CD4-positive, alpha-beta T cell treated with Interleukin-17A for 1 hour (primary cell): ENCODE measurements around the gene MTMR12.
"Not testable (repeated sequence)": the region's sequence is repeated elsewhere in the genome, so short reads cannot be mapped to it uniquely, and the experiment has no call there.

Source experiments
- DNase-seq: peaks from one replicate; pipeline ENCODE4 v3.0.0-alpha.2; 2020

MTMR12 gene

GRCh38 chr5:32295966-32296772 is 16.6 kb downstream of the MTMR12 start:
- DNase-seq = not testable (repeated sequence)

DNA sequence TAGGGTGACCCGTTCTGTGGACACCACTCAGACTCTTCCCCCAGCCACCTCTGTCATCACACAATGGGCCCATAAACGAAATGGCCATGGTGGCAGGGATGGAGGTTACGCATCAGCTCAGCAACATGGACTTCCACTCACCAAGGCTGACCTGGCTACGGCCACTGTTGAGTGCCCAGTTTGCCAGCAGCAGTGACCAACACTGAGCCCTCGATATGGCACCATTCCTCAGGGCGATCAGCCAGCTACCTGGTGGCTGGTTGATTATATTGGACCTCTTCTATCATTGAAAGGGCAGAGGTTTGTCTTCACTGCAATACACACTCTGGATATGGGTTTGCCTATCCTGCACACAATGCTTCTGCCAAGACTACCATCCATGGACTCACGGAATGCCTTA is 21.1 kb downstream of the MTMR12 start:
- DNase-seq = no peak

GRCh38 chr5:32290922-32291321 is 21.8 kb downstream of the MTMR12 start:
- DNase-seq = no peak

GRCh38 chr5:32290501-32290900 is 22.2 kb downstream of the MTMR12 start:
- not testable (repeated sequence) for DNase-seq

- not testable (repeated sequence) for DNase-seq
Measured at GRCh38 chr5:32289986-32290385, 22.8 kb downstream of the MTMR12 start.

GRCh38 chr5:32288135-32288534 is 24.6 kb downstream of the MTMR12 start:
- DNase-seq = not testable (repeated sequence)

- not testable (repeated sequence) for DNase-seq
Measured at GRCh38 chr5:32287525-32287924, 25.2 kb downstream of the MTMR12 start.

DNA sequence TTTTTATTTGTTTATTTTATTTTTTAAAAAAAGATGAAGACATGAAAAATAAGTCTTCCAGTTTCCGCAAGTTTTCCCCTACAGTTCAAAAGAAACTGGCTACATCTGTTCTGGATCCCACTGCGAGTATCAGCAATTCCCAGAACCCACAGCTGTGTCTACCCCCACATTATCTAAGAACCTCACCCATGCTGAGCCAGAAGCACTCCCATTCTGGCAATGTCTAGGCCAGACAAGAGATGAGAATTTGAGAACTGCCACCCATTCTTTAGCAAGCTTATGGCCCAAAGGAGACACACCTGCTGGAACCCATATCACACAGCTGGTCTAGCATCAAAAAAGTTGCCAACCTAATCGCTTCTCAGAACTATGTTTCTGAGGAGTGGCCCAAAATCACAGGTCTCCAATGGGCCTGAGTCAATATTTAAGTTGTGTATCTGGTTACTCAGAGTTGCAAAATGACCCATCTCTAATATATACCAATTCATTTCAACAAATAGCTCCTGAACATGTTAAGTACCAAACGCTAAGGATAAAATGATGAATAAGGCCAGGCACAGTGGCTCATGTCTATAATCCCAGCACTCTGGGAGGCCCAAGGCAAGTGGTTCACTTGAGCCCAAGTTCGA is 27.1 kb downstream of the MTMR12 start:
- no peak for DNase-seq

DNA sequence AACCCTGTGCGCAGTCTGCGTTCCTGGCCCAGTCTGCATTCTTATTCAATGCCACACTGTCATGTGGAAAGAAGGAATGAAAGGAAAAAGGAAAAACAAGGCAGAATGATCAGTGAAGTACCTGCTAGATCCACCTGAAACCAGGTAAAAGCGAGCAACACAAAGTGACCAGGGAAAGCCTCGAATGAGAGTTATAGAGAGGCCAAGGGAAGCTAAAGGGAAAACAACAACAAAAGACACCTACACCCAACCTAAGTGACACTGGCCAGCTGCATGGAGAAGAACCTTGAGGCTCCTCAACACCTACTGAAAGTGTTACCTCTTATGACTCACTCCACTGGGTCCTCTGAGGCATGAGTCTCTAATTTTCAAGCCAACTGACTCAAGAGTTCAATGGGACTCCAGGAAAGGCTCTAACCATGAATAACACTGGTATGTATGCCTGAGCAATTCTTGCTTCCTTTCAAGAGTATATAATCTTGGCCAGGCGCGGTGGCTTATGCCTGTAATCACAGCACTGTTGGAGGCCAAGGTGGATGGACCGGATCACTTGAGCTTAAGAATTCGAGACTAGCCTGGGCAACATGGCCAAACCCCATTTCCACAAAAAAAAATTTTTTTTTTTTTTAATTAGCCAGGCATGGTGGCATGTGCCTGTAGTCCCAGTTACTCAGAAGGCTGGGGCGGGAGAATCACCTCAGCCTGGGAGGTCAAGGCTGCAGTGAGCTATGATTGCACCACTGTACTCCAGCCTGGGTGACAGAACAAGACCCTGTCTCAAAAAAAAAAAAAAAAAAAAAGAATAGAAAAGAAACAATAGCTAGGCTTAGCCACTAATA is 29.0 kb downstream of the MTMR12 start:
- DNase-seq = no peak

DNA sequence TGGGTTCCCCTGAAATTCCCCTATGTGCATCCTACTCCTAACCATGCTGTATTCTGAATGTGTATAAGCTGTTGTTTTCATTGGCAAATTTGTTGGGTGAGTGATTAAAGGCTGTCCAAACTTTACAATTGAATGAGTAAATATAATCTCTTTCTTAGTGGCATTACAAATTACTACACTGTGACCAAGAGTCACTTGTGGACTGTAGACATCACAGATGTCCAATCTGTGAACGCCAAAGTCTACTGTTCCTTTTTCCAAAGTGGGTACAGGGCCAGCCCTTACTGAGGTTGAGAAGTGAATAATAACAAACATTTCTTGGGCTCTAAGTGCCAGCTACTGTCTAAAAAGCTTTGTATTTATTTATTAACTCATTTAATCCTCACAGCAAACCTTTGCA is 29.7 kb downstream of the MTMR12 start:
- no peak for DNase-seq

DNA sequence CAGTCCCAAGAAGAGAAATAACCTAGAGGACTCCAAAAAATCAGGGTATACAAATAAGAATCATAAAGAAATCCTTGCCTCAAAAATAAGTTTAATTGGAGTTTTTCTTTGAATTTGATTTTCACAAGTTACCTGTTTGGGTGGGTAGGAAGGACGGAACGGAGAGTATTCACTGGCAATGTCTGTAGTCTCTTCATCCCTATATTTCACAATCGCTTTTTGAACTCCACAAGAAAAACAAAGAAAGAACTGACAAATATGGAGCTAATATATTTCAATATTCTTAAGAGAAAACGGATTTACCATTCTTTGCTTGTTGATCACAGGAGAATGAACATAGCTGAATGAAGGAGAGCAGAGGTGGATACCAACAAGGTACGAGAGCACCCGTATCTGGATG is 30.1 kb downstream of the MTMR12 start:
- no peak for DNase-seq

- not testable (repeated sequence) for DNase-seq
Measured at GRCh38 chr5:32281378-32282133, 31.2 kb downstream of the MTMR12 start.

DNA sequence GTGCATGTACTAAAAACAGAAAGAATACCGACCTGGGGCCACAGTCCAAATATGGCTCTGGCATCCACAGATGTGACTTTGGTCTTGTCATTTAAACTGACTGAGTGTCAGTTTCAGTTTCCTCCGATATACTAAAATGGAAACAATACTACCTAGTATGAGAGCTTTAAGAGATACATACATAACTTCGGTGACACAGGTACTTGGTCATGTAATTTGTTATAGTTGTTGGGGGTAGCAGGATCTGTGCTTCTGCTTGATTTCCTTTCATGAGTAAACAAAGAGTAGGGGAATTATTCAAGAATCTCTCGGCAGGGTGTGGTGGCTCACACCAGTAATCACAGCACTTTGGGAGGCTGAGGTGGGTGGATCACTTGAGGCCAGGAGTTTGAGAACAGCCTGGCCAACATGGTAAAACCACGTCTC is 32.1 kb downstream of the MTMR12 start:
- DNase-seq = peak; percentile 44

DNA sequence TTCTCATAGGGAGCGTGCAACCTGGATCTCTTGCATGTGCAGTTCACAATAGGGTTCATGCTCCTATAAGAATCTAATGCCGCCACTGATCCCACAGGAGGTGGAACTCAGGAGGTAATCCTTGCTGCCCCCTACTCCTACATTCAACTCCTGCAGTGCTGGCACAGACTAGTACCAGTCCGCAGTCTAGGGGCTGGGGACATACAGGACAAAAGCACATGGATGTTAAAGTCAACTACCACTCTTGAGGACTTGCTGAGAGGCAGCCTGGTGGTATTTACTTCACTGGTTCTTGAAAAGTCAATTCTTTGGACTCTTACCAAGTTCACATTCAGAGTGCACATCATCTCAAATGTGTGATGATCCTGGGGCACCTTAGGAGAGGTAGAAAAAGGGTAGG is 33.0 kb downstream of the MTMR12 start:
- no peak for DNase-seq

- no peak for DNase-seq
Measured at GRCh38 chr5:32279223-32279622, 33.5 kb downstream of the MTMR12 start.

DNA sequence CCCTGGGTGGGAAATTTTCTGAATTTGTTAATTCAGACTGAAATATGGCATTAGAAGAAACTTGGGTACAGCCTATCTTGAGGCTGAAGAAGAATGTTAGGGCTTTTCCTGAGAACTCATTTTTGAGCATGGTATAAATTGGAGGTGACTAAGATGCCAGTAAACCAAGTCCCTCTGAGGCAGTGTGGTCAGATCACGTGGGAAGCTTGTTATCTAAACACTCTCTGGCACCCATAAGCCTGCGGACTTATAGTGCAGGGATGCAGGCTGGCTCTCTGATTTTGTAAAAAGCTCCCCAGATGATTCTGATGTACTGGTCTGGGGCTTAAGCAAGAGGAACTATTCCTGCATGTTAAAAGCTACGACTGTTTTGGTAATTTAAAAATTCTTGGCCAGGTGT is 34.3 kb downstream of the MTMR12 start:
- peak; percentile 23 for DNase-seq

DNA sequence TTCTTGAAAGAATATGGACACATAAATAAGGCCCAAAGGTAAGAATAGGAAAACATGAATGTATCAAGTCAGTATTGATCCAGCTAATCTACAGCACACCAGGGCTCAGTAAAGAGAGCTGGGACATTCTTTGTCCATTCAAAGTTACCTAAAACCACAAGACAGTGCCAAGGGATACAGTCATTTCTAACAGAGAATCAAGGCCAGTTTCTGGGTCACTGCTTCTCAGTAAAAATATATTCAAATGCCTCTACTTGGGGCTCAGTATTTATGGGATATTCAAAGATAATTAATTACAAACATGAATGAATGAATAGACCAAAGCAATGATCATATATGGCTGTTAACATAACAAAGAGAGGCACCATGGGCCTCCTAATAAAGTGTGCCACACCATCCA is 34.9 kb downstream of the MTMR12 start:
- DNase-seq = no peak

- DNase-seq = peak; percentile 59
Measured at GRCh38 chr5:32276173-32276853, 36.4 kb downstream of the MTMR12 start.

- no peak for DNase-seq
Measured at GRCh38 chr5:32275396-32275741, 37.4 kb downstream of the MTMR12 start.

- DNase-seq = no peak
Measured at GRCh38 chr5:32274548-32275395, 38.0 kb downstream of the MTMR12 start.

DNA sequence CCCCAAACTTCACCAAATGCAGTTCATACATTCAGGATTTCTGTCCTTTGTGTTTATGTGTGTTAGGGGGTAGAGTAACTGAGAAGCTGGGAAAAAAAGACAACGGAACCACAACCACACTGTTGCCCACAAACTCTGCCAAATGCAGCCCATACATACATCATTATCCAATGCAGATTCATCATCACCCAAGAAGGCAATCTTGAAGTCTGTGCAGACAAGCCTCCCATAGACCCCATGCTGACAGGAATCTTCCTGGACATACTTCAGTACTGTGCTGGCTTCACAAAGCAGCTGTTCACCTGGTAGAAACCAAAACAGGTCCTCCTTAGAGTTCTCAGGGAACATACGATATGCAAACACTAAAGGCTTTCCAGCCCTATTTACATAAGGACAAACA is 38.9 kb downstream of the MTMR12 start:
- DNase-seq = no peak
